NCI-H146 (cell line): Measurements from ENCODE around the gene DNAJC6.
"Not testable (repeated sequence)": the region's sequence is repeated elsewhere in the genome, so short reads cannot be mapped to it uniquely, and the experiment has no call there.

Source experiments
- DNase-seq: peaks from one replicate; lab custom pipeline; 2025; lab: John Stamatoyannopoulos, UW

DNAJC6 gene

DNA sequence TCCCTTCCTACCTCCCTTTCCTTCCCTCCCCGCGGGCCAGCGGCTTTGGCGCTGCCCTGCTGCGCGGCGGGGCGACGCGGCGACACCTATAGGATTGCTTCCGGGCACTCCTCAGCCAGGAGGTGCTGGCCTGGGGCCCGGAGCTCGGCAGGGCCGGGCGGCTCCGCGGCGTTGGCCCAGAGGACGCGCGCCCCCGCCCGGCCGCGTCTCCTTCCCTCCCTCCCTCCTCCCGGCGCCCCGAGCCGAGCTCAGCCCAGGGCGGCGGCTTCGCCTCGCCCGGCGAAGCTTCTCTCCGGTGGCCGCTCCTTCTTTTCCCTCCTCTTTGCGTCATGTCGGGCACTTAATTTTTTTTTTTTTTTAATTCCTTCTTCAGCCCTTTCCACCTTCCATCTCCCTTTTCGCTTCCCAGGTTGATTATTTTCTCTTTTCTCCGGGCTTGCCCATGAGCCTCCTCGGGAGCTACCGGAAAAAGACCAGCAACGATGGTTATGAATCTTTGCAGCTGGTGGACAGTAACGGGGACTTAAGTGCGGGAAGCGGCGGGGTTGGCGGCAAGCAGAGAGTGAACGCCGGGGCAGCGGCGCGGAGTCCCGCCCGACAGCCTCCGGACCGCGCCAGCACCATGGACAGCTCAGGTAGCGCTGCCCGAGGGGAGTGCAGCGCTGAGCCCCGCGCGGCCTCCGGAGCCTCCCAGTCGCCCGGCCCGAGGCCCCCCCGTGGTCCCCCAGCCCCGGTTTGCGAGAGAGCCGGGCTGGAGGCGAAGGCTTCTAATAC is at the start of gene DNAJC6:
Gene DNAJC6, plus strand, starts transcription at position 240 of the 774 bp plus-strand sequence. Its CDS starts 203 bp downstream, at position 443.
- peak; percentile 91 for DNase-seq

DNA sequence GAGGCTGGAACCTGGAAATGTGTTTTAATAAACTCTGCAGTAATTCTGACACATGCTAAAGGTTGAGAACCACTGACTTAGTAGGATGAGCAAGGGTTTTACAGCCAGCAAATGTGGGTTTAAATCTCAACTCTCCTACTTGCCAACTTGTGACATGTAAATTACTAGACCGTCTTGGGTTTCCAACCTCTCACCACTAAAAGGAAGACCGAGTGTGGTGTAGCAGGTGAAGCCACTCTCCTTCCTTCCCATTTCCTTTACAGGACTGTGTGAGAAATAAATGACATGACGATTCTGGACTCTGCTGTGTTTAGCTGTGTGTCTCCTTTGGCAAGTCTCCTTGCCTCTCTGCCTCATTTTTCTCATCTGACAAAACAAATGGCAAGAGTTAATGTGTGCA is 49.5 kb upstream of the DNAJC6 start:
- no peak for DNase-seq

DNA sequence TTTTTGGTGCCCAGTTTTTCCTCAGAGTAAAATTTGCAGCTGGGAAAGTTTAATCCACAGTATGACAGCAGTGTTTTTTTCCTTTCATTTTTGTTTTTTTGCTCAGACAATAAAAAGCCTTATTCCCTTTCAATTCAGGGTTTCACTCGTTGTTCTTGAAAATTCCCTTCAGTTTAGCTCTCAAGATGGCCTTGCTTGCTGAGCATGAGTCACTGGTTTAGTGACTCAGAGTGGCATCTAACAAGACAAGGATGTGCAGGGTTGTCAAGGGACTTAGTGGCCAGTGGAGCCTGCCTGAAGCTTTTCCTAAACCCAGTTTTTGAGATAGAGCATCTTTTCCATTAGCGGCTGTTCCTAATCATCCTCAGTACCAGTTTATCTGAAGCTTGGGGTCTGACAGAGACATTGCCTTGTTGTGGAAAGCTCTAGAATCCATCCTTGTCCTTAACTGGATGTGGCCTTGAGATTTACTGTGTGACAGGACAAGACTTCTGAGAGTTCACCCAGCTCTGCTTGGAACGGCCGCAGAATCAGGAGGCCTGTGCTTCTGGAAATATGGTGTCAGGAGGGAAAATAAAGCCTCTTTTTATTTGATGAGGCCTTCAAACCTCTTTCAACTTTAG is 48.4 kb upstream of the DNAJC6 start:
- no peak for DNase-seq

DNA sequence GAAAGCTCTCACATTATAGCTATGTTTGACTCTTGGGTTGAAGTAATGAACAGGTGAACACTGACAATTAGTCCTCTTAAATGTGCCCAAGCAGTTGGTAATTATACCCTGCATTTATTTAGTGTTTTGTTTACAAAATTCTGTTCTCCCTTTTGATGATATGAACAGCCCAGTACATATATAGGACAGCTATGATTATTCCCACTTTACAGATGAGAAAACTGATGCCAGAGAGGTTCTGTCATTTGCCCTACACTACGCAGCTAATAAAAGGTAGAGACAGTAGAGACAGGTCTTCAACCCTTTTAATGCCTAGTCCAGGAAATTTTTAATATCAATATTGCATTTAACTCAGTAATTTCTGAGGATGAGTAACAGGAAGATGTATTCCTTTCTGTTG is 46.1 kb upstream of the DNAJC6 start:
- no peak for DNase-seq

DNA sequence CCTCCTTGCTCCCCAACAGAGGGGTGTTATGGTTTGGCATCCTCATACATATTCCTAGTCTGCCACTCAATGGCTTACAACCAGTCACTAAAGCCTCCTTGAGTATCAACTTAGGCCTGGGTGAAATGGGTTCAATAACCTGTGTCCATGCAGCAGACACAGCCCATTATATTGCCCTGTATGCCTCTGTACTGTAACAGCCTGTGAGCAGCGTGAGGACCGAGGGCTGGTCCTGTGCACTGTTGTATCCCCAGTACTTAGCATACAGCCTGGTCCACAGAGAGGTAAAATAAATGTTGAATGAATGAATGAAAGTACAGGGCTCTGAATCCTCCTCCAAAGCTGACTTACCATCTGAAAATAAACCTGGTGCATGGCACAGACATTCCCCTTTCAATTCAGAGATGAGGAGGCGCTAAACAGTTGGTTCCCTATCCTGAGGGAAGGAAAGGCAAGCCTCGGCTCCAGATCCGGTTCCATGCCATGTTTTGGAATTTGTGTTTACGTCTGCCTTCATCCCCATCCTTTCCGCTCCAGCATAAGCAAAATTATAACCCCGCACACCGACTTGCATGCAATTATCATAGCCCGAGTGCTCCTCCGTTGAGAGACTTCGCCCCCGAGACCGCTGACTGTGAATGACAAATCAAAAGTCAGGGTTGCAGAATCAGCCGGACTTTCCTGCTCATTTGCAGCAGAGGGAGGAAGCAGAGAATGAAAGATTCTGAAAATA is 45.0 kb upstream of the DNAJC6 start:
- DNase-seq, result peak; percentile 12

DNA sequence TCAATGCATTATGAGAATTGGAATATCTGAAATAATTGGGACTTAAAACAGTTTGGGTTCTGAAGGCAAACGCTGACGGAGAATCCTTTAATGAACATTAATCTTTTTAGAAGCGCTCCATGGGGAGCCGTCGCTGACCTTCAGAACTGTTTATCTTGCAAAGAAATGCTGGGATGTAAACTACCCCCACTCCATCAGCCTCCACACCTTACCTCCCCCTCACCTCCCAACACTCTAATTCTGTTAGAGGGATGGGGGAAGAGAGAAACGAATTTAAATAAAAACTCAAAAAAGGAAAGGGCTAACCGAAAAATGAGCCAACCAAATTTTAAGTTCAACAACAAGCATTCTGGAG is 44.1 kb upstream of the DNAJC6 start:
- peak; percentile 54 for DNase-seq

DNA sequence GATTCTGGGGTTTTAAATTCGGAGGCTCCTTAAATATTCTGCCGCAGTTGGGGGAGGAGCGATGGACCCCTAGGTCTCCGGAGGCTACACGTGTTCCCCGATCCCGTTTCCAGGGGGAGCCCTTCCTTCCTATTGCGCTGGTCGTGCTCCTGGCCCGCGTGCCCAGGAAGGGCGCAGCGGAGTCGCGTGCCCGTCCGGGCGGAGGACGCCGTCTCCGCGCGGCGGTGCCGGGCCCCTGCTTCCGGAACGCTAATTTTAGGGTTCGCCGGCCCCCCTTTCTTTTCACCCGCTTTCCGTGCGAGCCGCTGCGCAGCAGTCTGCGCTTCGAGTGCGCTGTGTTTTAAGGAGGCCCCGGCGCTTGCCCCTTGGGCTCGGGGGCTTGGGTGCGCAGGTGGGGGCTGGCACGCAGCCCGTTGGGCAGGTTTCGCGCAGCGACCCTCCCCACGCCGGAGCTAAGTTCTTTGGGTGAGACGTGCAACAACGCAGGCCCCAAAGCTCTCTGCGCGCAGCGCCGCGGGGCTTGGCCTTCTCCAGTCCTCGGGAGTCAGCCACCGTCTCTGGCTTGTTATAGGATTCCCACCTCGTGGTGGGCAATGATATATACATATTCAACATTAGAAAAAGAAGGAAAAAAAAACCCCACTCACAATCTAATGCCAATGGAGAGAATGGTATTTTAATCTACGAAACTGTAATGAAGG is 43.5 kb upstream of the DNAJC6 start:
- peak; percentile 71 for DNase-seq

DNA sequence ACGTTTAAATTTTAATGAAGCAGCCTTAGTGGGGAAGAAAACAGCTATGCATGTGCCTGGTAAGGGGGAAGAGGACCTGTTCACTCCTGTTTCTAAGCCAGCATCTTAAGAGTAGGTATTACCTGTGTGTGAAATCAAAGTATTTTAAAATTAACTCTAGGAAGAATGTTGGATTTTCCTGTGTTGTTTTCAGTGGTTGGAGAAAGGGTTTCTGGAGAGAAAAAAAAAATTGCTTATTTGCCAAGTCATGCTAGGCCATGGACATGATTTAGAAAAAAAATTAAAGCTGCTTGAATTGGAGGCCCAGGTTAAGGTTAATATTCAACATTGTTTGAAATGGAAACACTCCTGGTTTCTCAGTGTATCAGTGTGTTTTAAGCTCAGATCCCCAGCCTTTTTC is 42.9 kb upstream of the DNAJC6 start:
- no peak for DNase-seq

DNA sequence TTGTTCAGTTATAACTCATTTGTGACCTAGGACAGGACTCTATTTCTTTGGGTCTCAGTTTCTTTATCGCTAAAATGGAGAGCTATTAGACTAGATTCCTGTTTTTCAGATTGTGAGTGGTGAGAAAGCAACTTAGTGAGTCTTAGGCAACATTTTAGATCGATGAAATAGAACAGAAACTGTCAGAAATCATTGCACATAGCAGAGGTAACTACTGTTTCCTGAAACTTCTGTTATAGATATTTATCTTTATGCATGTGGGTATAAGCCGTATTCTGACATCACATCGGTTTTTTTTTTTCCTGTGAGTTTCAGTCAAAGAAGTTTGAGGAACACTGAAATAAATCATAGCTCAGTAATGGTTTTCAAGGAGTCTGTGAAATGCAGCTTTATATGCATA is 42.1 kb upstream of the DNAJC6 start:
- DNase-seq, result no peak

DNA sequence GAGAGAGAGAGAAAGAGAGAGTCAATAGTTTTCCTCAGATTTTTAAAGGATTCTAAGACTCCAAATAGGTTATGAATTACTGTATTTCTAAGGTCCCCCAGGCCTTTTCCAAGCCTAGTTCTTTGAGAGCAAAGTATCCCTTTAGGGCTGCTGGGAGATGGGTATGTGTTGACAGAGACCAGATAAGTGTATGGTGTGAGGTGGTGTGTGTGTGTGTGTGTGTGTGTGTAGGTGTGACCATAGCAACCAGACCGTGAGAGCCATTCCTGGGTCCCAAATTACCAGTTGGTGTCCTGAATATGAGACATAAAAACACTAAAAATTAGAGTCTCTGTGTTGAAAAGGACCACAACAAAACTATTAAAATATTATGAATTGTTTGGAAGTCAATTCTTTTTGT is 41.7 kb upstream of the DNAJC6 start:
- DNase-seq, result peak; percentile 33

DNA sequence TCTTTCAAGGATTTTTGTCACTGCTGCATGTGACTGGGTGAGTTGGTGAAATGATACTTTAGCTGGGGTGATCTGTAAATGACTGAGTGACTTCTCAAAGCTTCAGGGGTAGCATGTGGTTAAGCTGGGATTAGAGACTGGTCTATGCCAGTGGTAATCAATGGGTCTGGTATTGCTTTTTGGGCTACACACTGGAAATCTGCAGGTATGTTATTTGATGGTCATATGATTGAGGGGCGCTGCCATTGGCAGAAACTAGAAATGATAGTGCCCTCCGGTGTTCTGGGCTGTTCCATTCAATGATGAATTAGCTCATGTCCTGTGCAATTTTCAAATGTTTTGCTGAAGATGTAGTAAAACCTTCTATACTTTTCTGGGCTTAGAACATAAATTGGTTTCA is 39.7 kb upstream of the DNAJC6 start:
- DNase-seq, result no peak

DNA sequence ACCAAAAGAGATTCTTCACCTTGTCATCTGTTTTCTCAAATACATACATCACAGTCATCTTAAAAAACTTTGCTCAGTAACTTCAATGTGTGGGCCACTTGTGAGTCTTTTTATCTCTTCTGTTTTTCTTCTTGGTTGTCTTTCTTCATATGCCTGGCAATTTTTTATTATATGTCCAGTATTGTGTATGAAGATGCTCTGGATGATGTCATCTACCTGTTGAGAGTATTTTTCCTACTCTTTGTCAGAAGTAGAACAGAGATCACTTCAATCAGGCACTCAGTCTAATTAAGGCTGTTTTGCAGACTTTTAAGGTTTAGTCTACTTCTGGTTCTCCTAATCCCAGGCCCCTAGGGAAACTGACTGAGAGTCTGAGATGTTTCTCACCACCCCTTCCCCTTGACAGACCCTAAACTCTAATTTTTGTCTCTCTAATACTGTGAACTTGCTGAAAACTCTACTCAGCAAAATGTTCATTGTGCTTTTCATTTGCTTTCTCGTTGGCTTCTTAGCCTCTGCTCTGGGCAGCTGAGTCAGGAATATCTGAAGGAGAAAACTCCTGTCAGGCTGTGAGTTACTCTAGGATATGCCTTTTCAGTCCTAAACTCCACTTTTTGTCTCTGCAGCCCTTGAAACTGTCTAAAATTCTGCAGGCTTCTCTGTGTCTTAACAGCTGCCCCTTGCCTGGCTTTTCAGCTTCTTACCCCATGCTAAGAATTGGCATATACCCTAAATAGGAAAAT is 33.0 kb upstream of the DNAJC6 start:
- DNase-seq, result no peak

DNA sequence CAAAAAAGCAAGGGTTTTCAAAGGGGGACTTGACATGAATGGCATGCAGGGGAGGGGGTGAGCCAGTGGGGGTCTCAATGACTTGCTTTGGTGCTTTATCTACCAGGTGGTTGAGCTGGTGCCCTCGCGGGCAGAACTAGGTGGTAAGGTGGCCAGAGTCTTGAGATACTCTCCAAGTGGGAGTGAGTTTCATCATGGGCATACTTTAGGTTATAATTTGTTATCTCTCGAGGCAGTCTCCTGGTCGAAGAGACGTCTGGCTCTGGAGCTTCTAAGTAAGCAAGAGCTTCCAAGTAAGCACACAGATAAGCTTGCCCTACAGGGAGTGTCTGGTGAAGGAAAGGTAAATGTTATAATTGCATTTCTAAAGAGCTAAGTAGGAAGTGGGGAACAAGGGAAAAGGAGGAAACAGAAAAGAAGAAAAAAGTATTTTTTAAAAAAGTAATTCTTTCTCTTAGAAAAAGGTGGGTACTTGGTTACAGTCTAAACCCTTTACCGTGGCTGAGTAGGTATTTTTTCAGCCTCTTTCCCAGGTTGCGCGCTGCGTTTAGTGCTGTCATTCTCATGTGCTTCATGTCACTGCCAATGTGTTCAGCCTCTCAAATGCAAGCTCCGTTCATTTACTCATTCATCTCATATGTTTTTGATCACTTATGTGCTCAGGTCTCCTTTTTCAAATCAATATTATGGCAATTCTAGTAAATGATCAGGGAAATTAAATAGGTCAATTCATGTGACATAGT is 31.6 kb upstream of the DNAJC6 start:
- no peak for DNase-seq

DNA sequence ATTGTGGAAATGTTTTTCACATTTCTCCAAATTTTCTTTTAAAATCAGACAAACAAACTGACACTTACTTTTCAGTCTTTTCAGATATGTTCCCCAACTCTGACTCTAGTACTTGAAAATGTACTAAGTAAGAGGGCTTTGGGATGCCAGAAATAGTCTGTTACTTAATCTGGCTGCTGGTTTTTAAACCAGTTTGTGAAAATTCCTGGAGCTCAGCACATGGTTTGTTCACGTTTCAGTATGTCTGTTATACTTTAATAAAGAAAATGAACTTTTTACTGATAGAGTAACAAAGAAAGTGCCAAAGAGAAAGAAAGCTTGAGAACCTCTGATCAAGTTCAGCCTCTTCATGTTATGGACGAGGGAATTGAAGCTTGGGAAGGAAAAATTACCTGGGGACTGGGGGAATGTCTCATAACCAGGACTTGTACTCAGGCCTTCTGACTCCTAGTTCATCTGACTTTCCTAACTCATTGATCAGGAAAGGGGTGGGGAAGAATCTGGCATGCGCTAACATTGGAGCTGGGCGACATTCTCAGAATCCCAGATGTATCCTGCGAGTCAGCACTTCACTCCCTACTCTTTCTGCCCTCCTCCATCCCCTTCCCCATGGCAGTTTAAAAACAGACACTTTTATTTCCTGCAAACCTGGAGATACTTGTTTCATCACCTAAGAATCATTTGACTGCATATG is 30.8 kb upstream of the DNAJC6 start:
- DNase-seq, result no peak

DNA sequence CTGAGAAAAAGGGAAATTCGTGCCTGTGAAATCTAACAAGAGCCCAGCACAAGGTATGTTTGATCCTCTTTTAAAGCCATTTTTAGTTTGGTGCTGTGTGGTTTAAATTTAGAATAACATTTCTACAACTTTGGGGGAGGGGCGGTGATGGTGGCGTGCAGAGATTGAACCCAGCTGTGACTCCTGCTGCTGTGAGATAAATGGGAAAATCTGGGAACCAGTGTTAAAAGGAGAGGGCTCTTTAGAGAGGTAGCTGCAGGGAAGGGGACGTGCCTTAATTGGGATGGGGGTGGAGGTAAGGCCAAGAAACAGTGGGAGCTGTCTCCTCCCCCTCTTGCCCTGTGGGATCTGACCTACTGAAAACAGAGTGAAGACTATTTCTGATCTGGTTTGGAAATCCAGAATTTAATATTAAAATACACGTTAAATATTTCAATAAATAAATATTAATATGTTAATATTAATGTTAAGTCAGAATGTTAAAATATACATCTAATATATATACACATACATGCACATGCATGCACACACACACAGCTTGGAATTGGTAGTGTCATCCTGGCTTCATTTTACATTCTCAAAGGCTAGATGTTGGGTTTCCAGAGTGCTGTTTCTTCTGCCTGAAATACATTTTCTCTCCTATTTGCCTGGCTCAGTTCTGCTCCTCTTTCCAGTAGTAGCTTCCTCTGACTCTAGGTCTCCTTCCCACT is 30.1 kb upstream of the DNAJC6 start:
- no peak for DNase-seq

DNA sequence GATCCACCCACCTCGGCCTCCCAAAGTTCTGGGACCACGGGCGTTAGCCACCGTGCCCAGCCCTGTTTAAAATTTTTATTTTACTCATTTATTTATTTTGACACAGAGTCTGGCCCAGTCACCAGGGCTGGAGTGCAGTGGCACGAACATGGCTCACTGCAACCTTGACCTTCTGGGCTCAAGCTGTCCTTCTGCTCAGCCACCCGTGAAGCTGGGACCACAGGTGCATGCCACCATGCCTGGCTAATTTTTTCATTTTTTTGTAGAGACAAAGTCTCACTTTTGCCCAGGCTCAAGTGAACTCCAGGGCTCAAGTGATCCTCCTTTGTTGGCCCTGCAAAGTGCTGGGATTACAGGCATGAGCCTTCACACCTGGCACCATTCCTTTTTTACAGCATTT is 27.5 kb upstream of the DNAJC6 start:
- DNase-seq, result no peak

DNA sequence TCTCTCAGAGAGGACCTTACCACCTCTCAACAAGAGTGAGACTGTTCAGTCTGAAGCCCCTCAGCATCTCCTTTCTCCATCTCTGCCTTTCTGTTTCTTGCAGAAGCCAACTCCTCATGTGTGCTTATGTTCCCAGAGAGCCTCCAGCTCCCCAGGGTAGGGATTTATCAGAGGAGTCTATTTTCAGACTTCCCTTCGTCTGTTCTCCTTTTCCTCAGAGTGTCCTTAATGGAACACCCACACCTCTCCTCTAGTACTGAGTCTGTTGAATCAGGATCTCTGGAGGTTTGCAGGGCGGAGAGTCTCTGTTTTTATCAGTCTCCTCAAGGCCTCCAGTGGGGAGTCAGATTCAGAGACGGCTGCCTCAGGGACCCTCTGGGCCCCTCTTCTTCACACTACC is 25.1 kb upstream of the DNAJC6 start:
- no peak for DNase-seq

DNA sequence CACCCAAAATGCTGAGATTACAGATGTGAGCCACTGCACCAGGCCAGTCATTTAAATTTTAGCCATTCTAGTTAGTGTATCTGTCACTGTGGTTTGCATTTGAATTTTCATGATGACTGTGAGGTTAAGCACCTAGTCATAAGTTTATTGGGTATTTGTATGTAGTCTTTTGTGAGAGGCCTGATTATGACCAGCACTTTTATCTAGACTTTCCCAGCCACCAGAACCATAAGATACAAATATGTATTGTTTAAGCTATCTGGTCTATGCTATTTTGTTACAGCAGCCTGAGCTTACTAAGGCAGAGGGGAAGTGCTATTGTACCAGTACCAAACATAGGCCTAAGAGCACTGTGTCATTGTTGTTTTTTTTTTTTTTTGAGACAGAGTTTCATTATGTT is 19.9 kb upstream of the DNAJC6 start:
- DNase-seq, result no peak

DNA sequence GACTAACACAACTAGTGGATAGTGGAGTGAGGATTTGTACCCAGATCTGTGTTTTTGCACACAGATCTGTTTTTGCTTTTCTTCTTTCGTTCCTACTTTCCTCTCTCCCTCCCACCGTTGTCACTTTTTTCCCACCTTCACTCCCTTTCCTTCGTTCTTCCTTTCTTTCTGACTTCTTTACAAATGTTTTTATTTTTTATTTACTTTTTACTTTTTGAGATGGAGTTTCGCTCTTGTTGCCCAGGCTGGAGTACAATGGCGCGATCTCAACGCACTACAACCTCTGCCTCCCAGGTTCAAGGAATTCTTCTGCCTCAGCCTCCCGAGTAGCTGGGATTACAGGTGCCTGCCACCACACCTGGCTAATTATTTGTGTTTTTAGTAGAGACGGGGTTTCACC is 17.5 kb upstream of the DNAJC6 start:
- not testable (repeated sequence) for DNase-seq
